RWPE1 (cell line): ENCODE data around the gene KLHL25.

Source experiments
- CTCF ChIA-PET: fragments of 350-600 bp; sonication (Branson Sonifier 250); formaldehyde crosslinking; extraction: SDS; loops from one replicate; lab custom pipeline; 2021; lab: Yijun Ruan, JAX
- POLR2A ChIA-PET: fragments of 400-600 bp; formaldehyde crosslinking; extraction: SDS; loops from one replicate; lab custom pipeline; 2020; ENCODE audit warnings: antibody characterized with exemption; ENCODE audit not compliant: low non-redundant PET; lab: Yijun Ruan, JAX
- DNase-seq: peaks from one replicate; pipeline ENCODE4 v3.0.0; 2012; ENCODE audit warnings: low spot score
- H3K27ac ChIP-seq: fragments of 450-650 bp; 2 replicates; pipeline ENCODE4 v1.5.1; 2017
- CTCF ChIP-seq: fragments of 450-650 bp; conservative IDR thresholded peaks from 2 replicates; pipeline ENCODE4 v1.5.1; 2017; ENCODE audit warnings: low read depth, mild to moderate bottlenecking

KLHL25 gene

GRCh38 chr15:85793641-85794597 lies 806 bp downstream of the KLHL25 start:
- H3K27ac ChIP-seq = peak overlapping the region; percentile 81
- POLR2A ChIA-PET = no interaction called here
- DNase-seq = peak; percentile 41
- CTCF ChIA-PET = no interaction called here
- no peak for TF ChIP-seq CTCF

- CTCF ChIA-PET = no interaction called here
- no peak for TF ChIP-seq CTCF
- H3K27ac ChIP-seq = no peak overlapping the region
- POLR2A ChIA-PET = no interaction called here
- DNase-seq = no peak
Observed at GRCh38 chr15:85792912-85793590, 1.7 kb downstream of the KLHL25 start.

GRCh38 chr15:85792102-85792731 lies 2.5 kb downstream of the KLHL25 start:
- H3K27ac ChIP-seq = no peak overlapping the region
- no peak for DNase-seq
- POLR2A ChIA-PET = no interaction called here
- CTCF ChIA-PET = interaction anchor here (0.6 to 0.7 kb wide), 2 partner anchors 44 to 62 kb away, joined by 3 read pairs; no protein-coding TSS in a partner anchor
- no peak for TF ChIP-seq CTCF

- H3K27ac ChIP-seq = peak overlapping the region; percentile 6
- TF ChIP-seq CTCF = no peak
- ChIA-PET CTCF (no interaction called here), POLR2A (no interaction called here)
- DNase-seq = no peak
Observed at GRCh38 chr15:85789496-85789875, 5.2 kb downstream of the KLHL25 start.

GRCh38 chr15:85788771-85789495 lies 5.8 kb downstream of the KLHL25 start:
- ChIA-PET POLR2A (no interaction called here), CTCF (interaction anchor here (0.6 to 0.9 kb wide), 2 partner anchors 12 to 45 kb away, joined by 3 to 5 read pairs; no protein-coding TSS in a partner anchor)
- H3K27ac ChIP-seq = peak overlapping the region; percentile 6; the same call in 1 of the 2 replicates
- no peak for DNase-seq
- no peak for TF ChIP-seq CTCF

- no peak for TF ChIP-seq CTCF
- H3K27ac ChIP-seq = peak overlapping the region; percentile 94
- CTCF ChIA-PET = no interaction called here
- DNase-seq = no peak
- POLR2A ChIA-PET = no interaction called here
Observed at GRCh38 chr15:85786781-85787114, 8.0 kb downstream of the KLHL25 start.
